ACC112 (cell line): ENCODE data around the gene MINDY3.

Experiments
- H2AFZ ChIP-seq: fragments of 200-600 bp; sonication (generic); one replicate; pipeline ENCODE4 v1.6.0; 2017; ENCODE audit warnings: antibody characterized with exemption, low read length; ENCODE audit not compliant: unreplicated experiment
- H3K27ac ChIP-seq: fragments of 200-600 bp; sonication (generic); 2 replicates; pipeline ENCODE4 v1.5.1; 2014; ENCODE audit warnings: low read depth, mild to moderate bottlenecking, antibody characterized with exemption, low read length, moderate library complexity
- H3K27me3 ChIP-seq: fragments of 200-600 bp; sonication (generic); 2 replicates; pipeline ENCODE4 v1.6.1; 2014; ENCODE audit warnings: mild to moderate bottlenecking, antibody characterized with exemption, low read length, moderate library complexity, mixed read lengths; ENCODE audit not compliant: insufficient read depth
- H3K36me3 ChIP-seq: fragments of 200-600 bp; sonication (generic); 2 replicates; pipeline ENCODE4 v1.6.1; 2016; ENCODE audit warnings: mild to moderate bottlenecking, antibody characterized with exemption, low read length, moderate library complexity, mixed read lengths; ENCODE audit not compliant: insufficient read depth
- H3K4me1 ChIP-seq: fragments of 200-600 bp; sonication (generic); one replicate; pipeline ENCODE4 v1.6.1; 2016; ENCODE audit warnings: low read length, mixed read lengths; ENCODE audit not compliant: insufficient read depth, unreplicated experiment, control insufficient read depth
- H3K4me3 ChIP-seq: fragments of 200-600 bp; sonication (generic); 2 replicates; pipeline ENCODE4 v1.5.1; 2014; ENCODE audit warnings: mild to moderate bottlenecking, low read depth, low read length
- H3K79me2 ChIP-seq: fragments of 200-600 bp; sonication (generic); one replicate; pipeline ENCODE4 v1.6.0; 2016; ENCODE audit warnings: low read length; ENCODE audit not compliant: control insufficient read depth, unreplicated experiment, insufficient read depth

The MINDY3 gene

DNA sequence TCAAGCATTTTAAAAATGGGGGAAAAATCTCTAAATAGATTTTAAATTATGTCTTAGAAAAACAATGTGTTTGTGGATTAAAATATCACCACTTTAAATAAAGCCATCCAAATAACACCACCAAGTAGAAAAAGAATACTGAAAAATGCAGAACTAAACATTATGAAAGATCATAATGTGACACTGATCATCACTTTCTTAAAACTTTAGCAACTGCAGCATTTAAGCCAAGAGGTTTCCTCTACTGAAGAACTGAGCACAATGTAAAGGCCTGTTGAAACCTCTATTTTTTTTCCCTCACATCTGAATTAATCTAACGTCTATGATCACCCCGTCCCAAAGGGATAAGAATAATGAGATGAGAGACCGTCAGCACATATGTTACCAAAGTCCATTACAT, 18.6 kb downstream of the MINDY3 start:
- Histone ChIP-seq H3K4me1 (peaks cover 10% of the 10 kb centered on the region), H3K36me3 (0 out of 2 replicates have a peak, but pooled peaks cover 3% of the 10 kb centered on the region), H3K79me2 (no peaks in the 10 kb centered on the region), H3K27me3 (no peaks in the 10 kb centered on the region), H3K27ac (no peak overlapping the region), H3K4me3 (no peak overlapping the region), H2AFZ (no peak overlapping the region)

DNA sequence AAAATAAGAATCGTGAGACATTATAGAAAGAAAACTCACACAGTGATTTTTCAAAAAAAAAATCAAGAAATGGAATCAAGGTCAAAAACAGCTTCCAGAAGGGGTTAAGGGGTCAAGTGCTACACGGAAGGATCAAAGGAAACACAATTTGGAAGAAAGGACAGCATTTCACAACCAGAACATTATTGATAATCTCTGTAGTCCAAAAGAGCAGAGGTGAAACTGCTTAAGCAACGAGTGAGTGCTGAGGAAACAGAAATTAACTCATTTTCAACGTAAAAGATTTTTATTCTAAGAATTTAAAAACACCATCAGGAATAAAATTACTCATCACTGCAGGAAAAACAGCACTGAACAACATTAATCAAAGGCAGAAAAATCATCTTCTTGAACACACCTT, 23.5 kb downstream of the MINDY3 start:
- H3K27ac ChIP-seq, result no peak overlapping the region
- no peaks in the 10 kb centered on the region for H3K27me3 ChIP-seq
- H3K36me3 ChIP-seq, result 0 out of 2 replicates have a peak, but pooled peaks cover 8% of the 10 kb centered on the region
- no peak overlapping the region for H2AFZ ChIP-seq
- H3K79me2 ChIP-seq, result no peaks in the 10 kb centered on the region
- no peaks in the 10 kb centered on the region for H3K4me1 ChIP-seq
- H3K4me3 ChIP-seq, result no peak overlapping the region

DNA sequence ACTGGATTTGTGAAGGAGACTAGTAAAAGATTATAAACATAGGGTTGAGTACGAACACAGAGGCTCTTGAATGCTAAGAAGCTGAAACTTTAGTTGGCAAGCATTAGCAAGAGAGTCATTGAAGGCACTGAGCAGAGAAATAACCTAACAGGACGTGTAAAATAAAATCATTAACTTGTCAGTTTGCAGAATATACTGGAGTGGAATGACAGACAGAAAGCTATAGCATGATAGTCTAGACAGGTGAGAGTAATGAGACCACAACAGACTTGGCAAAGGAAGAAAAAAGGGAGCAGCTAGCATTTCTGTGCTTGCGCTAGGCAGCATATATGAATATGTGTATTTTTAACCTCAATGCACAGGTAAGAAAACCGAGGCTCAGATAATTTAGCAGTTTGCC, 30.8 kb downstream of the MINDY3 start:
- no peak overlapping the region for H3K4me3 ChIP-seq
- no peaks in the 10 kb centered on the region for H3K27me3 ChIP-seq
- no peaks in the 10 kb centered on the region for H3K4me1 ChIP-seq
- H3K79me2 ChIP-seq, result no peaks in the 10 kb centered on the region
- H3K27ac ChIP-seq, result no peak overlapping the region
- 0 out of 2 replicates have a peak, but pooled peaks cover 5% of the 10 kb centered on the region for H3K36me3 ChIP-seq
- H2AFZ ChIP-seq, result no peak overlapping the region

GRCh38 chr10:15824498-15824897, 35.8 kb downstream of the MINDY3 start:
- H3K4me3 ChIP-seq, result no peak overlapping the region
- no peaks in the 10 kb centered on the region for H3K4me1 ChIP-seq
- H3K27ac ChIP-seq, result no peak overlapping the region
- no peaks in the 10 kb centered on the region for H3K79me2 ChIP-seq
- no peak overlapping the region for H2AFZ ChIP-seq
- H3K27me3 ChIP-seq, result no peaks in the 10 kb centered on the region
- H3K36me3 ChIP-seq, result peaks cover 2% of the 10 kb centered on the region; the same call in 1 of the 2 replicates

- H3K4me1 ChIP-seq, result no peaks in the 10 kb centered on the region
- H2AFZ ChIP-seq, result no peak overlapping the region
- H3K4me3 ChIP-seq, result no peak overlapping the region
- H3K27me3 ChIP-seq, result no peaks in the 10 kb centered on the region
- no peaks in the 10 kb centered on the region for H3K79me2 ChIP-seq
- peaks cover 2% of the 10 kb centered on the region; the same call in 1 of the 2 replicates for H3K36me3 ChIP-seq
- H3K27ac ChIP-seq, result no peak overlapping the region
These were observed 38.2 kb downstream of the MINDY3 start for GRCh38 chr10:15822131-15822530.

- no peaks in the 10 kb centered on the region for H3K79me2 ChIP-seq
- no peak overlapping the region for H2AFZ ChIP-seq
- H3K27me3 ChIP-seq, result no peaks in the 10 kb centered on the region
- no peak overlapping the region for H3K4me3 ChIP-seq
- no peak overlapping the region for H3K27ac ChIP-seq
- no peaks in the 10 kb centered on the region for H3K4me1 ChIP-seq
- H3K36me3 ChIP-seq, result peaks cover 2% of the 10 kb centered on the region; the same call in 1 of the 2 replicates
These were observed 39.1 kb downstream of the MINDY3 start for GRCh38 chr10:15821046-15821683.

- Histone ChIP-seq H3K79me2 (no peaks in the 10 kb centered on the region), H3K4me3 (no peak overlapping the region), H3K4me1 (no peaks in the 10 kb centered on the region), H2AFZ (no peak overlapping the region), H3K27ac (no peak overlapping the region), H3K27me3 (no peaks in the 10 kb centered on the region), H3K36me3 (peaks cover 5% of the 10 kb centered on the region; the same call in 1 of the 2 replicates)
These were observed 42.8 kb downstream of the MINDY3 start for GRCh38 chr10:15817409-15818046.

GRCh38 chr10:15815242-15815885, 44.9 kb downstream of the MINDY3 start:
- Histone ChIP-seq H2AFZ (no peak overlapping the region), H3K27ac (no peak overlapping the region), H3K4me3 (no peak overlapping the region), H3K27me3 (no peaks in the 10 kb centered on the region), H3K79me2 (no peaks in the 10 kb centered on the region), H3K36me3 (0 out of 2 replicates have a peak, but pooled peaks cover 3% of the 10 kb centered on the region), H3K4me1 (no peaks in the 10 kb centered on the region)

DNA sequence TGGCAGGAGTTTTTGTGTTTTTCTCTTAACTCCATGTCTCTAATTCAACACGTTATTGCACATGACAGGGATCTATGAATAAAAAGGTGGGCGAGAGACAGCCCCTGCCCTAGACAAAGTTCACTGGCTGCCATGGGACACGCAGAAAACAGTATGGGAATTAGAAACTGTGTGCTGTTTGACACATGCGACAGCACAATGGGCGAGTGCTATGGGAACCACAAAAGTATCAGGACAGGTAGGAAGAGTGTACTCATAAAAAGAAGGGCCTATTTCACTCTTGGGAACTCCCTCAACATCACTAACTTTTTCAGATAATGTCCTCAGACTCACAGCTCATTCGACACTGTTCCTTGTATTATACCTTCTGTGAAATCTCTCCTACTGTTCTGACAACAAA, 45.7 kb downstream of the MINDY3 start:
- Histone ChIP-seq H3K79me2 (no peaks in the 10 kb centered on the region), H3K4me3 (no peak overlapping the region), H3K36me3 (peaks cover 3% of the 10 kb centered on the region; the same call in 1 of the 2 replicates), H3K27me3 (no peaks in the 10 kb centered on the region), H3K4me1 (no peaks in the 10 kb centered on the region), H3K27ac (no peak overlapping the region), H2AFZ (no peak overlapping the region)

GRCh38 chr10:15813415-15813814, 46.9 kb downstream of the MINDY3 start:
- Histone ChIP-seq H3K27ac (no peak overlapping the region), H3K27me3 (no peaks in the 10 kb centered on the region), H3K79me2 (no peaks in the 10 kb centered on the region), H3K4me3 (no peak overlapping the region), H2AFZ (no peak overlapping the region), H3K36me3 (peaks cover 3% of the 10 kb centered on the region; the same call in 1 of the 2 replicates), H3K4me1 (no peaks in the 10 kb centered on the region)
